ENCODE measurements around the gene ATG3. TPM values are rescaled to one million over a fixed set of nuclear protein-coding genes. Genes with fewer than 3 reads are reported as not detected.

ATG3 gene
- total RNA-seq, 1 donor from 2014 or later: 33.6 TPM

DNA sequence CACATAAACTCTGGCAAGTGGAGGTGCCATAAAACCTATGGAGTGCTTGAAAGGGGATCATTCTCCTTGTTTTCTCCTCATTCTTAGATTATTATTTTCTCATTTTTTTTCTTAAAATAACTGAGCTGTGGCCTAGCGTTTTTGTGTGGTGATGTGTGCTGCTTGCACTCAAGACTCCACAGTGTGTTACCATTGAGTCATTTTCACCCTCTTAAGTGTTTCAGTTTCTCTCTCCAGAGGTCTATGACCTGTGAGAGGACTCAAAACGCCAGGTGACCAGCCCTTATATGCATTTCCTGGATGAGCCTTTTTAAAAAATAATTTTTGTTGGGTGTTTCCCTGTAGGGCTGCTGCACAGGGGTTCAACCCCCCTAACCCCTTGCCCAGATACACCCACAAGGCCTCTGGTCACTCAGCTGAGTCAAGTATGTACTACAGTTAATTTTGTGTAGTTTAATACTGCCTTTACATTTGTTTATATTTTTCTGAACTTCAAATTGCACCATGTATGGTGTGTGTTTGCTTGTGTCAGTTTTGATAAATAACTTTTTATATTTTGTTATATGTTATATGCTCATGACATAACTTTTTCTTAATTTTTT is 47.1 kb downstream of the ATG3 start:
- H3K4me1 Mint-ChIP-seq (ENCODE audit: low read depth, unreplicated experiment): no peaks in the 10 kb centered on the region
- TF ChIP-seq, protein P1, sequence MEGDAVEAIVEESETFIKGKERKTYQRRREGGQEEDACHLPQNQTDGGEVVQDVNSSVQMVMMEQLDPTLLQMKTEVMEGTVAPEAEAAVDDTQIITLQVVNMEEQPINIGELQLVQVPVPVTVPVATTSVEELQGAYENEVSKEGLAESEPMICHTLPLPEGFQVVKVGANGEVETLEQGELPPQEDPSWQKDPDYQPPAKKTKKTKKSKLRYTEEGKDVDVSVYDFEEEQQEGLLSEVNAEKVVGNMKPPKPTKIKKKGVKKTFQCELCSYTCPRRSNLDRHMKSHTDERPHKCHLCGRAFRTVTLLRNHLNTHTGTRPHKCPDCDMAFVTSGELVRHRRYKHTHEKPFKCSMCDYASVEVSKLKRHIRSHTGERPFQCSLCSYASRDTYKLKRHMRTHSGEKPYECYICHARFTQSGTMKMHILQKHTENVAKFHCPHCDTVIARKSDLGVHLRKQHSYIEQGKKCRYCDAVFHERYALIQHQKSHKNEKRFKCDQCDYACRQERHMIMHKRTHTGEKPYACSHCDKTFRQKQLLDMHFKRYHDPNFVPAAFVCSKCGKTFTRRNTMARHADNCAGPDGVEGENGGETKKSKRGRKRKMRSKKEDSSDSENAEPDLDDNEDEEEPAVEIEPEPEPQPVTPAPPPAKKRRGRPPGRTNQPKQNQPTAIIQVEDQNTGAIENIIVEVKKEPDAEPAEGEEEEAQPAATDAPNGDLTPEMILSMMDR (IDR thresholded peaks at IDR 0.05; ENCODE audit: partially characterized antibody, unreplicated experiment): no peak
- no peaks in the 10 kb centered on the region for H3K9me3 Mint-ChIP-seq (ENCODE audit: unreplicated experiment)
- H3K27me3 Mint-ChIP-seq (ENCODE audit: unreplicated experiment): no peaks in the 10 kb centered on the region
- no peaks in the 10 kb centered on the region for H3K36me3 Mint-ChIP-seq (ENCODE audit: unreplicated experiment)
- DNase-seq: no peak
- no peak overlapping the region for H3K4me3 Mint-ChIP-seq (ENCODE audit: unreplicated experiment)
- H3K27ac Mint-ChIP-seq (ENCODE audit: unreplicated experiment): no peak overlapping the region

DNA sequence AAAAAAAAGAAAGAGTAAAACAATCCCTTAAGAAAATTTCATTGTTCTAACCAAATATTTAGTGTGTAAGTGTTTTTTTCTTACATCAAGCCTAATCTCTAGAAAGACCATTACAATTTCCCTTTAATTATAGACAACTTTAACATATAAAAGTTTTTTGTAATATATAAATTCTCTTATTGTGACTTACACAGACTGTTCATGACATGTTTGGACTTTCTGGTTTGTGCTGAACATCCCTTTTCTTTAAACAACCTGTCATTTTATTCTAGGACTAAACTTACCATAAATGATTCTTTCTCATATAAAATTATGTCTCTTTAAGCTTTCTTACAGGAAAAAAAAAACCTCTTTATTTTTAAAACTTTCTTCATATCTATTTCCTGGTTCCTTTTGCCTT is 49.4 kb downstream of the ATG3 start:
- no peaks in the 10 kb centered on the region for H3K9me3 Mint-ChIP-seq (ENCODE audit: unreplicated experiment)
- H3K4me1 Mint-ChIP-seq (ENCODE audit: low read depth, unreplicated experiment): no peaks in the 10 kb centered on the region
- no peak overlapping the region for H3K4me3 Mint-ChIP-seq (ENCODE audit: unreplicated experiment)
- H3K36me3 Mint-ChIP-seq (ENCODE audit: unreplicated experiment): no peaks in the 10 kb centered on the region
- TF ChIP-seq, protein P1 (IDR thresholded peaks at IDR 0.05; ENCODE audit: partially characterized antibody, unreplicated experiment): no peak
- no peak overlapping the region for H3K27ac Mint-ChIP-seq (ENCODE audit: unreplicated experiment)
- DNase-seq: no peak
- no peaks in the 10 kb centered on the region for H3K27me3 Mint-ChIP-seq (ENCODE audit: unreplicated experiment)

DNA sequence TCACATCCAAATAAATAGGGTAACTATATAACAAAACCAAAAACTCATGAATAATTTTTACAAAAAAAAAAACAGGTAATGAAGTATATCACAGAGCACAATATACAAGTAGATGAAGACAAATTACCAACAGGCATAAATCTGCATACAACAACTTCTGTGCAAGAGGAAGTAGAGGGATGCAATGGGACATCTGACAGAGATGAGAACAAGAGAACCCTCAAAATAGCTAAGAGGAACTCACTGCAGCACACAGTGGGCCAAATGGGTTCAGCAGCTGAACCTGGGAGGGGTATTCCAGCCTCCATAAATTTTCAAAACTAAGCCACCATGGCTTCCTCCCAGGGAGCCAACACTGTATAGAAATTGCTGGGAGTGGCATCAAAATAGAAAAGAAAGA is 52.9 kb downstream of the ATG3 start:
- no peak for DNase-seq
- Mint-ChIP-seq H3K27me3 (ENCODE audit: unreplicated experiment) (no peaks in the 10 kb centered on the region), H3K27ac (ENCODE audit: unreplicated experiment) (no peak overlapping the region), H3K36me3 (ENCODE audit: unreplicated experiment) (no peaks in the 10 kb centered on the region), H3K4me3 (ENCODE audit: unreplicated experiment) (no peak overlapping the region), H3K9me3 (ENCODE audit: unreplicated experiment) (no peaks in the 10 kb centered on the region), H3K4me1 (ENCODE audit: low read depth, unreplicated experiment) (no peaks in the 10 kb centered on the region)
- TF ChIP-seq, protein P1 (IDR thresholded peaks at IDR 0.05; ENCODE audit: partially characterized antibody, unreplicated experiment): no peak

DNA sequence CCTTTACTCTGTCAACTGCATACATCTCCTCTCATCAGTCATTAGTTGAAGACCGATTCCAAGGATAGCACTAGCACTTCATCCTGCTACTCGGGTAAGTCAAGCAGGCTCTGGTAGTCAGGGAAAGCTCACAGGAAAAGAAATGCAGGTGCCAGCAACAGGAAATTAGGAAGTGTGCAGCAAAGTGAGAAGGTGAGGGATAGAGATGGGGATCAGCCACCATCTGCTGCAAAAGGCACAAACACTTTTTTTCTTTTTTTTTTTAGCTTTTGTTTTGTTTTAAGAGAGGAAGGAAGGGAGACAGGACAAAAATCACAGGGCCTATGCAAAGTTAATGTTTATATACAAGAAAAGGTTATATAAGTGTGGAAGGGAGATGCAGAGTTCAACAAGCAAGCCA is 53.5 kb downstream of the ATG3 start:
- no peaks in the 10 kb centered on the region for H3K27me3 Mint-ChIP-seq (ENCODE audit: unreplicated experiment)
- no peaks in the 10 kb centered on the region for H3K4me1 Mint-ChIP-seq (ENCODE audit: low read depth, unreplicated experiment)
- no peaks in the 10 kb centered on the region for H3K9me3 Mint-ChIP-seq (ENCODE audit: unreplicated experiment)
- TF ChIP-seq, protein P1 (IDR thresholded peaks at IDR 0.05; ENCODE audit: partially characterized antibody, unreplicated experiment): no peak
- no peak overlapping the region for H3K27ac Mint-ChIP-seq (ENCODE audit: unreplicated experiment)
- H3K36me3 Mint-ChIP-seq (ENCODE audit: unreplicated experiment): no peaks in the 10 kb centered on the region
- H3K4me3 Mint-ChIP-seq (ENCODE audit: unreplicated experiment): no peak overlapping the region
- DNase-seq: no peak

DNA sequence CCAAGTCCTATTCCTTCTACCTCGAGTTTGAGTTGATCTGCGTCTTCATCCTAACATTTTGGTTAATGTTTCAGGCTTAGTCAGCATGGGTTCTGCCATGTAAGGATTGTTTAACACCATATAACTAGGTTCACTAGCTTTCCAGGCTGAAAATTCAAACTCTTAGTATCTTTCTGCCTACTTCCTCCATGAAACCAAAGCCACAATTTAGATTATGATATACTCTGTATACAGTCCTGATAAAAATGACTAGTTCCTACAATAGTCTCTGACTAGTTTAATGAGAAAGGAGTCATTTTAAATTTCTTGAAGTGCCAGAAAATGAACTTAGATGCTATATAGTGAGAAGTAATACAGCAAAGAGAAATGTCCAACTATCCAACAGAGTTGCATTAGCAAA is 55.9 kb downstream of the ATG3 start:
- H3K27ac Mint-ChIP-seq (ENCODE audit: unreplicated experiment): no peak overlapping the region
- TF ChIP-seq, protein P1 (IDR thresholded peaks at IDR 0.05; ENCODE audit: partially characterized antibody, unreplicated experiment): no peak
- H3K36me3 Mint-ChIP-seq (ENCODE audit: unreplicated experiment): no peaks in the 10 kb centered on the region
- H3K4me3 Mint-ChIP-seq (ENCODE audit: unreplicated experiment): no peak overlapping the region
- H3K4me1 Mint-ChIP-seq (ENCODE audit: low read depth, unreplicated experiment): no peaks in the 10 kb centered on the region
- no peaks in the 10 kb centered on the region for H3K9me3 Mint-ChIP-seq (ENCODE audit: unreplicated experiment)
- H3K27me3 Mint-ChIP-seq (ENCODE audit: unreplicated experiment): no peaks in the 10 kb centered on the region
- no peak for DNase-seq
